Esophagus squamous epithelium (tissue), 5 donors: ENCODE measurements around the gene TBCK. TPM values are rescaled to one million over a fixed set of nuclear protein-coding genes. Genes with fewer than 3 reads are reported as not detected.

Experiments
- DNase-seq: peaks from one replicate; lab custom pipeline; 2025; lab: John Stamatoyannopoulos, UW
- H3K27ac ChIP-seq, 4 donors: fragments of 200-600 bp; sonication (generic); one replicate each; pipeline ENCODE4 v1.5.1; 2016 to 2019; ENCODE audit warnings: mild to moderate bottlenecking in 1 of 4
- H3K27me3 ChIP-seq, 4 donors: fragments of 200-600 bp; sonication (generic); 1 replicate in 3 of 4; 2 replicates in 1 of 4; pipeline versions ENCODE4 v1.5.1 to v1.6.0; 2017 to 2021; ENCODE audit warnings: antibody characterized with exemption in 1 of 4
- H3K36me3 ChIP-seq, 3 donors: fragments of 200-600 bp; sonication (generic); one replicate each; pipeline ENCODE4 v1.5.1; 2016 to 2019
- H3K4me1 ChIP-seq, 3 donors: fragments of 200-600 bp; sonication (generic); one replicate each; pipeline ENCODE4 v1.5.1; 2017 to 2019
- H3K4me3 ChIP-seq, 4 donors: fragments of 200-600 bp; sonication (generic); 1 replicate in 3 of 4; 2 replicates in 1 of 4; pipeline ENCODE4 v1.5.1; 2016 to 2019; ENCODE audit warnings: mild to moderate bottlenecking in 2 of 4, moderate library complexity in 1 of 4
- H3K9me3 ChIP-seq, 3 donors: fragments of 200-600 bp; sonication (generic); one replicate each; pipeline ENCODE4 v1.5.1; 2016 to 2019
- POLR2A ChIP-seq, 4 donors: fragments of 450-650 bp; IDR thresholded peaks; one replicate each; pipeline ENCODE4 v1.6.1; 2017; ENCODE audit warnings: antibody characterized with exemption in 4 of 4, mild to moderate bottlenecking in 4 of 4, moderate library complexity in 3 of 4
- WGBS, 2 donors: methylation state at CpG; one replicate each; pipeline ENCODE4 v1.1.5; 2018; 5-methylcytosine and 5-hydroxymethylcytosine counted together
- intact Hi-C: fragments of 100-400 bp; cut with DNase I; formaldehyde crosslinking; loops from one replicate; pipeline ENCODE4 v1.15.0; 2022
- total RNA-seq, 4 donors: library from RNA; depleted of rRNA; stranded (reverse); fragments of >200 nt; gene quantifications; one replicate each; pipeline ENCODE4 v1.1.0, GENCODE V29; 2016
- TF ChIP-seq, protein P1 (sequence below), 6 experiments: fragments of 450-650 bp in 4 of 6; fragments of 200-600 bp in 2 of 6; sonication (generic) in 2 of 6; IDR thresholded peaks; one replicate each; pipeline ENCODE4 v1.5.1; 2016 to 2019; ENCODE audit warnings: antibody characterized with exemption in 6 of 6, mild to moderate bottlenecking in 4 of 6, moderate library complexity in 4 of 6
- donor health status: DM: yes; HTN: yes; CAD: no.

The TBCK gene
- total RNA-seq, 4 donors from 2014 or later, result 14.2 to 29.8 (median 16.9) TPM

DNA sequence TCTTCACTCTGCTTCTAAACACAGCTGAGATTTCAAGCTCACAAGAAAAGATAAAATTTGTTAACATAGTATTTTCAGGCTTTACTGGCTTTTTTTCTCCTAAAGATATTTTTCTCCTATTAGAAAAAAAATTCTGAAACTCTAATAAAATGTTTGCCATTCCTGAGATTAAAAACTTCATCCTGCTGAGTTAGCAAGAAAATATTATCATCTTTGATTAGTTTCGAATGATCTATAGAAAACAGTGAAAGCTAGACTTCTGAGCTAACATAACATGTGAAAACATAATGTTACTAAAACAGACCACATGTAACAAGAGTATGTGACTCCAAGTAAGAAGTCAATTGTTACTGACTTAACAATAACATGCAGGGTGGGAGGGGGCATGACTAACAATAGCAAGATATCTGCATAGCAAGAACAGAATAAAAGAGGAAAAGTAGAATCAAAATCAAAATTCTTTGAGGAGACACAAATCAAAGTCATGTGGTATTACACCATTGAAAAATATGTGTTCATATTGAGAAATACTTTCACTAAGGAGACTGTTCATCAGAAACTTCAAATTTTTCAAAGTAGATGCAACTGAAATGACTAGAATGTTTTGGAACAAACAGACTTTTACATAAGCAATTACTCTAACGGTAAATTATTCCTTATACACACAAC is 14.5 kb downstream of the TBCK start:
- no peak for TF ChIP-seq POLR2A (IDR thresholded peaks at IDR 0.05)
- TF ChIP-seq, protein P1, sequence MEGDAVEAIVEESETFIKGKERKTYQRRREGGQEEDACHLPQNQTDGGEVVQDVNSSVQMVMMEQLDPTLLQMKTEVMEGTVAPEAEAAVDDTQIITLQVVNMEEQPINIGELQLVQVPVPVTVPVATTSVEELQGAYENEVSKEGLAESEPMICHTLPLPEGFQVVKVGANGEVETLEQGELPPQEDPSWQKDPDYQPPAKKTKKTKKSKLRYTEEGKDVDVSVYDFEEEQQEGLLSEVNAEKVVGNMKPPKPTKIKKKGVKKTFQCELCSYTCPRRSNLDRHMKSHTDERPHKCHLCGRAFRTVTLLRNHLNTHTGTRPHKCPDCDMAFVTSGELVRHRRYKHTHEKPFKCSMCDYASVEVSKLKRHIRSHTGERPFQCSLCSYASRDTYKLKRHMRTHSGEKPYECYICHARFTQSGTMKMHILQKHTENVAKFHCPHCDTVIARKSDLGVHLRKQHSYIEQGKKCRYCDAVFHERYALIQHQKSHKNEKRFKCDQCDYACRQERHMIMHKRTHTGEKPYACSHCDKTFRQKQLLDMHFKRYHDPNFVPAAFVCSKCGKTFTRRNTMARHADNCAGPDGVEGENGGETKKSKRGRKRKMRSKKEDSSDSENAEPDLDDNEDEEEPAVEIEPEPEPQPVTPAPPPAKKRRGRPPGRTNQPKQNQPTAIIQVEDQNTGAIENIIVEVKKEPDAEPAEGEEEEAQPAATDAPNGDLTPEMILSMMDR (IDR thresholded peaks at IDR 0.05), result no peak
- intact Hi-C loops, result no loop called here
- no peak for DNase-seq
- 86 to 87% methylated on average over 2 of the region's 2 CpGs for WGBS, 2 donors
- peaks cover 0 to 66% (median 2%) of the 10 kb centered on the region in 3 donors for H3K36me3 ChIP-seq
- no peaks in the 10 kb centered on the region for H3K9me3 ChIP-seq
- no peaks in the 10 kb centered on the region for H3K27me3 ChIP-seq
- H3K4me3 ChIP-seq, result no peak overlapping the region
- H3K27ac ChIP-seq, result no peak overlapping the region
- H3K4me1 ChIP-seq, result no peaks in the 10 kb centered on the region

DNA sequence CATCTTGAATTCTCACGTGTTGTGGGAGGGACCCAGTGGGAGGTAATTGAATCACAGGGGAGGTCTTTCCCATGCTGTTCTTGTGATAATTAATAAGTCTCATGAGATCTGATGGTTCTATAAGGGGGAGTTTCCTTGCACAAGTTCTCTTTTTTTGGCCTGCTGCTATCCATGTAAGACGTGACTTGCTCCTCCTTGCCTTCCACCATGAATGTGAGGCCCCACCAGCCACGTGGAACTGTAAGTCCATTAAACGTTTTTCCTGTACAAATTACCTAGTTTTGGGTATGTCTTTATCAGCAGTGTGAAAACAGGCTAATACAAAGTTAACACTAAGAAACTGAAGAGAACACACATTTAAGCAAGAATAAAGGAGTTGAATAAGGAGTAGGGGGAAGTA is 16.0 kb downstream of the TBCK start:
- DNase-seq, result no peak
- intact Hi-C loops, result no loop called here
- TF ChIP-seq POLR2A (IDR thresholded peaks at IDR 0.05), result no peak
- TF ChIP-seq, protein P1 (IDR thresholded peaks at IDR 0.05), result no peak
- H3K4me3 ChIP-seq, result no peak overlapping the region
- peaks cover 0 to 79% (median 0%) of the 10 kb centered on the region in 3 donors for H3K36me3 ChIP-seq
- 69 to 91% methylated on average over 4 of the region's 4 CpGs for WGBS, 2 donors
- no peak overlapping the region for H3K27ac ChIP-seq
- no peaks in the 10 kb centered on the region for H3K27me3 ChIP-seq
- no peaks in the 10 kb centered on the region for H3K4me1 ChIP-seq
- H3K9me3 ChIP-seq, result no peaks in the 10 kb centered on the region

DNA sequence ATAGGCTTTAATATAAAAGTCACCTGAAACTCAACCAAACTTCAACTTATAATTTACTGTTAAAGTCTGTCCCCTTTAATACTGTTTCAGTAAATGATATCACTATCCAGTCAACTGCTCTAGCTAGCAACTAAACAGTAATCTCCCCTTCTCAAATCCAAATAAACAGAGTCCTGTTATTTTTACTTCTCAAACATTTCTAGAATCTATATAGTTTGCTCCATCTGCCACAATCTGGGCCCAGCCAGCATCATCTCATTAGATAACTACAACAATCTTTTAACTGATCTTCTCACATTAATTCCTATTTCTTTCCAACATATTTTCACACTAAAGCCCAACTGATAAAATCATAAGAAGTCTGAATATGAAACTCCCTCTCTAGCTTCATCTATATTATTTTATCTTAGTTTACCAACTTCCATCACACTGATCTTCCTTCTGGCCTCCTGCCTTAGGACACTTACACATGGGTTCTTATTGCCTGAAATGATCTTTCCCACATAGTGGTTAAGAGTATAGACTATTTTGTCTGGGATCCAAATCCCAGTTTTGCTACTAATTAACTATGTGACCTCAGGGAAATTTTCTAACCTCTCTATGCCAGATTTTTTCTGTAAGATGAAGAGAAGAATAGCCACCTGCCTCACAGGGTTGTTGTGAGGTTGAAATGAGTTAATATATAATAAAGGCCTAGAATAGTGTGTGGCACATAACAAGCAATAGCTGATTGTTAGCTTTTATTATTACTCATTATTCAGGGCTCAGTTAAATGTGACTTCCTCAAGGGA is 18.6 kb downstream of the TBCK start:
- intact Hi-C loops, result no loop called here
- Histone ChIP-seq H3K27me3 (no peaks in the 10 kb centered on the region), H3K27ac (no peak overlapping the region), H3K9me3 (no peaks in the 10 kb centered on the region), H3K4me3 (no peak overlapping the region), H3K4me1 (no peaks in the 10 kb centered on the region), H3K36me3 (peaks cover 0 to 84% (median 4%) of the 10 kb centered on the region in 3 donors)
- TF ChIP-seq POLR2A (IDR thresholded peaks at IDR 0.05), result no peak
- TF ChIP-seq, protein P1 (IDR thresholded peaks at IDR 0.05), result no peak
- DNase-seq, result no peak

DNA sequence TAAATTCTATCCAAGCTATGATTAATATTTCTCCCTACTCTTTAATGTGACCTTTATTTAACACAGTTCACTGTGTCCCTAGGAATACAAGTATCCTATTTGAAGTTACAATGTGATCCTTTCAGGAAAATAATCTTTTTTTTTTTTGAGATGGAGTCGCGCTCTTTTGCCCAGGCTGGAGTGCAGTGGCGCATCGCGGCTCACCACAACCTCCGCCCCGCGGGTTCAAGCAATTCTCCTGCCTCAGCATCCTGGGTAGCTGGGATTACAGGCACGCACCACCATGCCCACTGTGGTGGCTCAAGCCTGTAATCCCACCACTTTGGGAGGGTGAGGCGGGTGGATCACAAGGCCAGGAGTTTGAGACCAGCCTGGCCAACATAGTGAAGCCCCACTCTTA is 21.9 kb downstream of the TBCK start:
- H3K27me3 ChIP-seq, result no peaks in the 10 kb centered on the region
- H3K4me3 ChIP-seq, result no peak overlapping the region
- 98 to 100% methylated on average over 8 to 10 of the region's 10 CpGs for WGBS, 2 donors
- intact Hi-C loops, result no loop called here
- TF ChIP-seq POLR2A (IDR thresholded peaks at IDR 0.05), result no peak
- TF ChIP-seq, protein P1 (IDR thresholded peaks at IDR 0.05), result no peak
- H3K36me3 ChIP-seq, result peaks cover 0 to 85% (median 4%) of the 10 kb centered on the region in 3 donors
- no peak overlapping the region for H3K27ac ChIP-seq
- no peaks in the 10 kb centered on the region for H3K4me1 ChIP-seq
- DNase-seq, result no peak
- H3K9me3 ChIP-seq, result no peaks in the 10 kb centered on the region

DNA sequence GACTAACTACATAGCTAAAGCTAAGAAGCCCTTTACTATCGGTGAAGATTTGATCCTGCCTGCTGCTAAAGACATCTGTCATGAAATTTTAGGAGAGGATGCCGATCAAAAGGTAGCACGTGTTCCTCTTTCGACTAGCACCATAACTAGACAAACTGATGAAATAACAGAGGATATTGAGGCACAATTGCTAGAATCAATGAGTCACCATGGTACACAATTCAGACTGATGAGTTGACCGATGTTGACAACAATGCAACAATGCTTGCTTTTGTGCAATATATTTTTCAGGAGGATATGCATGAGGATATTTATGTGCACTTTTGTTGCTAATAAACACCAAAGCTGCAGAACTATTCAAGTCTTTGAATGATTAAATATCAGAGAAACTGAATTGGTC is 24.3 kb downstream of the TBCK start:
- no peak for DNase-seq
- TF ChIP-seq POLR2A (IDR thresholded peaks at IDR 0.05), result no peak
- TF ChIP-seq, protein P1 (IDR thresholded peaks at IDR 0.05), result no peak
- no peaks in the 10 kb centered on the region for H3K27me3 ChIP-seq
- peaks cover 0 to 90% (median 4%) of the 10 kb centered on the region in 3 donors for H3K36me3 ChIP-seq
- no peaks in the 10 kb centered on the region for H3K4me1 ChIP-seq
- no peaks in the 10 kb centered on the region for H3K9me3 ChIP-seq
- 93 to 96% methylated on average over 5 of the region's 5 CpGs for WGBS, 2 donors
- intact Hi-C loops, result no loop called here
- H3K27ac ChIP-seq, result no peak overlapping the region
- no peak overlapping the region for H3K4me3 ChIP-seq
